Stimulated activated CD4-positive, alpha-beta T cell treated with anti-CD3 and anti-CD28 coated beads, Interleukin-12 subunit alpha, Interleukin-12 subunit beta, amount 100 ng/mL, for 4 hours (primary cell): ENCODE data around the gene AMPH.
A peak's percentile ranks its signal among the peaks of the same experiment; 100 is the strongest.
"Not testable (repeated sequence)": the region's sequence is repeated elsewhere in the genome, so short reads cannot be mapped to it uniquely, and the experiment has no call there.

Experiments
- DNase-seq: peaks from one replicate; pipeline ENCODE4 v3.0.0-alpha.2; 2020

The AMPH gene

DNA sequence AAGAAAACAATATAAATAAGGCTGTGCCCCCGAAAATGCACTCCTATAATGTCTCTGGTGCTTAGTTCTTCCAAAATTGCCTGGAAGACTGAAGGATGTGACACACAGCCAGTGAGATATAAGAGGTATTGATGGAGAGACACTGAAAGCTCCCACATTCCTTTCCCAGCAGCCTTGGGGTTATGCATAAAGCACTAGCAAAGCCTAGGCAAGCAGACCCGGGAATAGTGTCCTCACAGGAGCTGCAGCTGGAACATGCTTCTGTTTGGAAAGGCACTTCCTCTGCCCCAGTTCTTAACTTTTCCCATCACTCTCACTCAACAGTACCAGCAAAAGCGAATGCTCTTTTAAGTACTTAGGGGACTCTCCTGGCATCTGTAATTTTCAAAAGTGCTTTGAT lies 178.0 kb downstream of the AMPH start:
- no peak for DNase-seq

DNA sequence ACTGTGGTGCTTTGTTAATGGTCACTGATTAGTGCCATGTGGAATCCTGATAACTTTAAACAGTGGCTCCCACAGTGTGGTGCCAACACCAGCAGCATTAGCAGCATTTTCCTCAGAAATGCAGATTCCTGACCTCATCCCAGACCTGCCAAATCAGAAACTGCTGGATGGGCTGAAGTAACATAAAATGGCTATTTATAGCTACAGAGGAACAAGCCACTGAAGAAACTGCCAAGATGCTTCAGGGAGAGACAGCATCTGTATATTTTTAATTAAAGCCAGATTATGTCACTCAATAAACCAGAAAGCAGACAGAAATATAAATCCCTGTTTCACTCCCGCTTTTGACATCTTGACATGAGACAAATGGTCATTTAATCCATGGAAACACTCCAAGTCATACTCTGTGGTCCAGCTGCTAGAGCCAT lies 178.5 kb downstream of the AMPH start:
- DNase-seq = no peak

DNA sequence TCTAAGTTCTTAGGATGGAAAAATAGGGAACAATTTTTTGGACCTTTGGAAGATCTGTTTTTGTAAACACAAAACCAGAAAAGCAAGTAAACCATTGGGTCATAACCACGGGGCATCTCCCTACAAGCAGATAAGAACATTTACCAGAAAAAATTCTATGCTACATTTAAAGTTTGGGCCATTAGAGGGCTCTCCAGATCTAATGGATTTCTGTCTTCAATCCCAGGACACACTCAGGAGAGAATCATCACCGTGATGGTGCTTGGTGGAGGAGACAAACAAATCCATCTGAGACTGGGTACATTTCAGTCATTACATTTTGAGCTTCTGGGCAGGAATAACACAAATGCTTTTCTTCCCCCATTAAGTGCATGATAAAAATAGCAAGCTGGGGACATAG lies 179.3 kb downstream of the AMPH start:
- no peak for DNase-seq

DNA sequence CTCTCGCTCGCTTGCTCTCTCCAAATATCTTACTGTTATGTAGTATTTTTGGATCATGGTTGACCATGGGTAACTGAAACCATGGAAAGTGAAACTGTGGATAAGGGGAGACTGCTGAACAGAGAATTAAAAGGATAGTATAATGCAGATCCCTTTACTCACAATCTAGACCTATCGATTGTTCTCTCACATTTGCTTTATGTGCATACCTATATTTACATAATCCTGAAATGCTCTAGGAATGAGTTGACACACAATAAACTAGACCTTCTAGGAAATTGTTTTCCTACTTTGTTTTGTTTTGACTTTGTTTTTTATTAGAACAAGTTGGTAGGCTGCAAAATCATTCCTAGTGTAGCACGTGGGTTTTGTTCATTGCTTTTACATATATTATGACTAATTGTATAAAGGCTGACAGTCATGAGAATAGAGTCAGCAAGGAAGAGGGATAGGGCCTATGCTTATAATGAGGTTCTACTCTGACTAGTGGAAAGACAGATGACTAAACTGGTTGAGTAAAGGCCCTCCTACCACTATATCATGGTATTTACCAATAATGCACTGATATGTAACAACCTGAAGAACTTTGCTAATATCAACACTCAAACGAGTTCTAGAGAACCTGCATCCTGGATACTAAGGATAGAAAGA lies 182.5 kb downstream of the AMPH start:
- no peak for DNase-seq

DNA sequence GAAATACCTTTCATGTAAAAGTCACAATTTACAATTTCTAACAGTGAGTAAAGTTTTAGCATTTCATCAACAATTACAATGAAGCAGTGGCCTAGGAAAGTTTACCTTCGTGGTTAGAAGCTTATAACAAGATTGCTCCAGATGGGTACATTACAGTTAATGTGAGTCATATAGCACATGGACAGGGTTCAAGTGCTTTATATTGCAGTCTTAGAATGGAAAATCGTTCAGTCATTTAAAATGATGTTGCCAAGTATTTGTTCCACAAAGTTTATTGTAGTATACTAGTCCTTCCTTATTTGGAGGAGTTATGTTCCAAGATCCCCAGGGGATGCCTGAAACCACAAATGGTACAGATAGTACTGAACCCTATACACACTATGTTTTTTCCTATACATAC lies 183.1 kb downstream of the AMPH start:
- DNase-seq = no peak

DNA sequence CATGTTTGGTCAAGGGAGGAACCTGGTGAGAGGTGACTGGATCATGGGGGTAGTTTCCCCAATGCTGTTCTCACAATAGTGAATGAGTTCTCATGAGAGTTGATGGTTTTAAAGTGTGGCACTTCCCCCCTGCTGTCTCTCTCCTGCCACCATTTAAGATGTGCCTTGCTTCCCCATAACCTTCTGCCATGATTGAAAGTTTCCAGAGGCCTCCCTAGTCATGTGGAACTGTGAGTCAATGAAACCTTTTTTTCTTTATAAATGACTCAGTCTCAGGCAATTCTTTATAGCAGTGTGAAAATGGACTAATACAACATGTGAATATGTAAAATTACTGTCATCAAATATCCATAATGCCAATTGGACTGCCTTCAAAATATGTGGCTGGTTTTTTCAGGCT lies 192.2 kb downstream of the AMPH start:
- DNase-seq = no peak

DNA sequence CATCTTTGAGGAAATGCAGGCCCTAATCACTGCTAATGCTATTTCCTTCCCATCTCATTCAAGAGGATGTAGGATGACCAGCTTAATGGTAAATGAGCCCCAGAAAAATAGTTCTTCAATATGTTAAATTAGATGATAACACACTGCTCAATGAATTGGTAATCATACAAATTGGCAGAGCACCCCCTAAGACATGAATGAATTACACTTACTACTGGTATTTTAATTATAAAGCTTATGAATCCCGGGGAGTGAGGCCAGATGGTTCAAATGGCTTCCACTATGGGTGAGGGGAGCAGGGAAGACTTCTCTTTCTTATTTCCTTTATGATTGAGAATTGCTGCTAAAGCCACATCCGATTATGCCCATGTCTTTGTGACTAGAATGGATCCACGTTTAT lies 198.5 kb downstream of the AMPH start:
- no peak for DNase-seq

DNA sequence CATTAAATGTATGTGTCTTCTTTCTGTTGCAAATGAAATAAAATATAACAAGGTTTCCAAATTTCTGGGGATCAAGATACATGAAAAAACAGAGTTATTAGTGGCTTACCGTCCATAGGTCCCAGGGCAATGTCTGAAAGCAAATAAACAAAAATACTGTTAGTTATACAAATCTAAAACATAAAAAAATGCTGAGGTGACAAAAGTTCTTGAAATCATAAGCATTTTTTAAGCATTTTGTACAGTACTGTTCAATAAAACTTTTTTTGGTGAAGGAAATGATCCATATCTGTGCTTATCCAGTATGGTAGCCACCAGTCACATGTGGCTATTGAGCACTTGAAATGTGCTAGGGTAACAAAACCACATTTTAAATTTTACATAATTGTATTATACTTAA lies 199.1 kb downstream of the AMPH start:
- DNase-seq = no peak

DNA sequence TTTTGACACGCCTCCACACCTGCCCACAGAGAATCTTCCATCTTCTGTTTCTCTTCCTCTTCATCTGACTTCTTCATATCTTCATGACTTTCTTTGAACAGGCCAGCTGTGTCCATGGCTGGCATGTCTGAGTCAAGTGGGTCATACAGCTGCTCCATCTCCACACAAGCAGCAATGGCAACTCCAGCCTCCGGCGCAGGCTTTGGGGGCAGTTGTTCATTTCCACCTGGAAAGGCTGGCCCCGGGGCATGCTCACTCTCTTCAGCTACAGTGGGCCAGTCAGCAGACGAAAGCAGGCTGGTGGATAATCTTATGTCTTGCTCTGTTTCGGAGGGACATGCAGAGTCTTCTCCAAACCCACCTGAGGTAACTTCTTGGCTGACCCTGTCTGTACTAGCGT lies 202.1 kb downstream of the AMPH start:
- no peak for DNase-seq

DNA sequence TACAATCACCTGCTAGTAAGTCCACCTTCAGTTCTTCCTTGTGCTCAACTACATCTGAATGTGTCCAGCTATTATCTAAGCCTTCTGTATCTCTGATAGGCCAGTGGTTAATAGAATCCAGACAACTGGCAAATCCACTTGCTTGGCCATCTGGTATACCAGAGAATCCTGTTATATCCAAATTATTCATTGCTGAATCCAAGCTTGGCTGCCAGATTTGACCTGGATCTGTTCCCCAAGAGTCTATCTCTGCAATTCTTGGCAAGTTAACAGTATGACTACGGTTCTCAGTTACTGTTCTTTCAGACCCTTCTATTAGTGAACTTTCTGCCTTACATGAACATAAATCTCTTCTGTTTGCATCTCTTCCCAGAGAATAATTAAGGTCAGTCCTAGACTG lies 203.1 kb downstream of the AMPH start:
- DNase-seq = no peak

DNA sequence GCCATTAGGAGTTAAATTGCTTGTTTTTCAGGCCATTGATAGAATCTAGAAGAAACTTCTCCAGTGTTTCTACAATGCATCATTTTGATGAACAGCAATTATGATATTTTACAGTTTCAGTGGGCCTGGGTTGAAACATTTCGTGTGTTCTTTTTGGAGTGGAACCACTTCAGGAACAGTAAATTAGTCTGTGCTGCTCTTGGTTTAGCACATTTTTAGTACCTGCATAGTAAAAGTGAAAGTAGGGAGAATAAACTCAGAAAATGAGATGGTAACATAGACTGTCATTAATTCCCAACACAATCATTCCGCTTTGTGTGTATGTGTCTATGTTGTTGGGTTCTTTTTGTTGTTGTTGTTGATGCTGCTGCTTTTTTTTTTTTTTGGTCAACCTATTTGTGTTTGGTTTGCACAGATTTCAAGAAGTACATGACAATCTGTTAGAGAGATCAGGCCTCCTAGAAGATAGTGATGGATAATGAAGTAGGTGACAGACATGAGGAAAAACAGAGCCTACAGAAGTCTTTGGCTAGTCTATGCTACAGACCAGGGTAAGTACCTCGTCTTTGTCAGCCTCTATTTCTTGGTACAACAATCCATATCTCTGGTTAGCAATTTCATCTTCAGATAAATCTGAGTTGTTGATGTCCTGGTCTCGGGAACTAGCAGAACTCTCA lies 203.8 kb downstream of the AMPH start:
- DNase-seq = no peak

DNA sequence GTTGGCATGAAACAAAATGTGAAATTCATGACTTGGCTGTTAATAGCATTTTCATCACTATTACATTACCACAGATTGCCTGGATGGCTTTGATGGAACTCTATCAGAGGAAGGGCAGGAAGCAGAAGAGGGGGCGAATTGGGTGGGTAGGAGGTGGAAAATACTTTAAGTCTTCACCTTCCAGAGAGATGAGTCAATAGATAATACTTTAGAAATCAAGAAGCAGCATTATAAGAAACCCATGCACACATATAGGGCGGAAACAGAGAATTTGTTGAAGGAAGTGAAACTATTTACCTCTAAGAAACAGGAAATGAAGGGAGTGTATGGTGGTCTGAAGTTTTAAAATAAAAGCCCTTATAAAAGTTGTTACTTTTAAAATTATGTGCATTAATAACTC lies 205.7 kb downstream of the AMPH start:
- no peak for DNase-seq

DNA sequence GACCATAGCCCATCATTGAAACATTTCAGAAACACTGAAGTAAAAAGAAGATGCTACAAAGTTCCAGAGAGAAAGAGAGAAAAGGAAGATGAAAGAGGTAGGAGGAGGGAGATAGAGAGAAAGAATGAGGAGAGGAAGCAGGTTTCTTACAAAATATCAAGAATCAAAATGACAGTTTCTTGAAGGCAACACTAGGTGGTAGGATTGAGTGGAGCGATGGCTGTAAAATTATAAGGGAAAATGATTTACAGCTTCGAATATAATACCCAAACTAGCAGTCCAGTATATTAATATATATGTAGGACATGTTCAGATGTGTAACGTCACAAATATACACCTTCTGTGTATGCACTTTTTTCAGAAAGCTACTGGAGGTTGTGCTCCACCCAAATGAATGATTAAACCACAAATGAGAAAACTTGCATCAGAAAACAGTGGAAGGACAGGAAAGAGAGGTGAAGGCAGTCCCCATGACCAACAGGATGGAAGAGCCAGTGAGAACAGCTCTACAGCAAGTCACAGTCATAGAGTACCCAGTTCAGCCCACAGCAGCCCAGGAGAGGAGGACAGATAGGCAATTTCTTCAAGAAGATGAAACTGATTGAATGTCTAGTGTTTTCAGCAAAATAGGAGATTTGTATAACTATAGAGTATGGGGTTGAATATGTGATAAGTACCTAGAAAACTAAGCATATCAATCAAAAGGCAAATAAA lies 206.3 kb downstream of the AMPH start:
- no peak for DNase-seq

DNA sequence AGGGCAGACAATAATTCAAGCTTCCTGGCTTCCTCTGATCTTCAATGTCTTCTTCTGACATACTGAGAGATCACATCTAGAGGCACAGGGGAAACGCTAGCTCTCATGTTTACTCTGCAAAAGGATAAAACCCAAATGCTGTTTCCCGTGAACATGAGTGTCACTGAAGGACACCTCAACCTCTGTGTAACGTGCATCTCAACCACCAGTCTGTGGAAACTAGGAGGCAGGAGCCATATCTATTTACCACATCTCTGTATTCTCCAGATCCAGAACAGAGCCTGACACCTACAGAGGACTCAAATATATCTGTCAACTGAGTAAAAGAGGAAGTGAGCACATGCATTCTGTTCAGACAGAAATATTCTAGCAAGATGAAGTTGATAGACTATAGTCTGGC lies 217.4 kb downstream of the AMPH start:
- no peak for DNase-seq

DNA sequence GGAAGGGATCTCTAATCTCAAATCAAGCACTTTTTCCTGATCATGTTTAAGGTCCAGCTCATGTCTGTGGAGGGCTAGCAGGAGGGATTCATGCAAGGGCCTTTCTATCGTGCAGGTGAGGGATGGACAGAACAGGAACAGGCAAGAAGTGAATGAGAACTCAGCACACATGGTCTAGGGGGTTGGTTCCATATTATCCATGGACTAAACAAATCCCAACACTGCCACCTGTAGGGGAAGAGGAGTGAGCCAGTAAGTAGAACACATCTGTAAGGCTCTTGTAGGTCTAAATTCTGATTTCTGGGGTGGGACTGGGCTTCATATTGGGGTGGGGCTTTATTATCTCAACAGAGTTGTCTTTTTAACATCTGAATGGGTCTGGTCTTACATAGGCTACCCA lies 219.8 kb downstream of the AMPH start:
- no peak for DNase-seq

DNA sequence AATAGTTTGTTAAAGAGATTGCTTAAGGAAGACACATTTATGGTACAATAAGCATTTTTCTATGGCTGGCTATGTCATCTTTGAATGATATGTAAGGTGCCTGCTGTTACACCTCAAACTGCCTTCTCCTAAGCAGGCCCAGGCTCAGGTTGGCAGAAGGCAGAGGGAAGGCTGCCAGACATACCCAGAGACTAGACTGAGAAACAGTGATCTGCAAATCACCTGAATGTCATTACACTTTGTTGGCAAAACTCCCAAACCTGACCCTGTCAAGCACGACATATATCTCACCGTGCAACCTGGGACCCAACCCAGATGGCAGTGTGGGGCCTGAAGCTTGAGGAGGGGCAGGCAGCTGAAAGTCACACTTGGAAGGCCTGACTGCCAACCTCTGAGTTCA lies 221.1 kb downstream of the AMPH start:
- no peak for DNase-seq

DNA sequence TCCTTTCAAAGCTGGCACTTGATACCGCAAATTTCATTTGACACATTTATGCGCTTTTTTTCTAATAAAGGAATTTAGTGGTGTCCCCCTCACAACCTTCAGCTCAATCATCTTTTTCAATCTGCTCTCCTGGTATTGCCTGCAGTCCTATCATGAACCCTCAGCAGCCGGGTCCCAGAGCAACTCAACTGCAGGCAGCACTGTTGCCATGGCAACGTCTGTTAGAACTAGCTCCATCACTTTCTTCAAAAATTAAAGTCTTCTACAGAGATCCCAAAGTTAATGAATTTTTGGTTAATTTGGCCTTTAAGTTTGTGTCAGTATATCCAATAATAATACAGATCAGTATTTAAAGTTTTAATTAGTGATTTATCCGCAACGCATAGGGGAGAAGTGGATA lies 221.6 kb downstream of the AMPH start:
- no peak for DNase-seq

DNA sequence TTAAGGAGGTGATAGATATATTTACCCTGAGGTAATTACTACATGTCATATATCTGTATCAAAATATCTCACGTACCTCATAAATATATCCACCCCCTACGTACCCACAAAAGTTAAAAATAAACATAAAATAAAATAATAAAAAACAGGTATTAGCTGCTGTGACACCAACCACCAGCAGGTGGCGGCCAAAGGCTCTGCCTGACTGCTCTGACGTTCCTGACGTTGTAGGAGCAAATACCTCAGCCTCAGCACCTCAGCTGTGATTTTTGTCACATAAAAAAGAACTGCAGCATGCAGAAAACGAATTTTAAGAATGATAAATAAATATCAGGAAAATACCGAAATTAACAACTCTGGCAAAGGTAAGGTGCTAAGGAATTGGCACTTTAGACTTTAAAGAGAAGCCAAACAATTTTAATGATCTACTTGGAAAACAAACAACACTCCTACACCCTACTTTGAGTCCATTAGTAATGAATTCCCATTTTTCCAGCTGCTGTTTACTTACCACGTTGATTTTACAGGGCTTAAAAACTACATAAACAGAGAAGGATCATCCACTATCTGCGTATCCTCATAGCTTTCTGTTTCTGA lies 232.3 kb downstream of the AMPH start:
- DNase-seq = peak; percentile 61

DNA sequence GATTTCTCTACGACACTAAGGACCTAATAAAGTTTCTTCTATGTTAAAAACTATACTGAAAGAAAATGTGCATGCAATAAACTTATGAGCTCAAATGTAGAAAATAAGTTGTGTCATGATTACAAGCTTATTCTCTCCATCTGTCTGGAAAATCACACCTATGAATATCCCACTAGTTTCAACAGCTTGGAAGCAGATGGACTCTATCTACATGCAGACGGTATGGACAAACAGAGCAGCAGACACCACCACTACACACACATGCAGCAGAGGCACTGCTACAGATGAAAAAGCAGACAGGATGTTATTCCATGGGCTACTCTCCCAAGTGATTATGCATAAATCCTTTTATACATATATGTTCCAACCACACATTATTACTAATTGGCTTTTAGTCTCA lies 234.3 kb downstream of the AMPH start:
- no peak for DNase-seq

DNA sequence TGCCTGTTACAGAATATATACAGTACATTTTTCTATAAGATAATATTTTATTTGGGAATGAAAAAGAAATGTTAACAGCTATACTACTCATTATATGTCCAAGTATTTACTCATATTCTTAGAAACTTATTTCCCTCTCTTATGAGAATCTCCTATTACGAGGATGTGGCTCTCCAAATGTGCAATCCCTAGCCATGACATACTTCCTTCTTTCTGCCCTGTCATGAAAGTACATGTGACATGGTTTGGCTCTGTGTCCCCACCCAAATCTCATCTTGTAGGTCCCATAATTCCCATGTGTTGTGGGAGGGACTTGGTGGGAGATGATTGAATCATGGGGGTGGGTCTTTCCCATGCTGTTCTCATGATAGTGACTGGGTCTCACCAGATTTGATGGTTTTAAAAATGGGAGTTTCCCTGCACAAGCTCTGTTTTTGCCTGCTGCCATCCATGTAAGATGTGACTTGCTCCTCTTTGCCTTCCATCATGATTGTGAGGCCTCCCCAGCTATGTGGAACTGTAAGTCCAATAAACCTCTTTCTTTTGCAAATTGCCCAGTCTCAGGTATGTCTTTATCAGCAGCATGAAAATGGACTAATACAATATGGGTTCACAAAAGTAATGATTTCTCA lies 235.1 kb downstream of the AMPH start:
- DNase-seq = not testable (repeated sequence)

DNA sequence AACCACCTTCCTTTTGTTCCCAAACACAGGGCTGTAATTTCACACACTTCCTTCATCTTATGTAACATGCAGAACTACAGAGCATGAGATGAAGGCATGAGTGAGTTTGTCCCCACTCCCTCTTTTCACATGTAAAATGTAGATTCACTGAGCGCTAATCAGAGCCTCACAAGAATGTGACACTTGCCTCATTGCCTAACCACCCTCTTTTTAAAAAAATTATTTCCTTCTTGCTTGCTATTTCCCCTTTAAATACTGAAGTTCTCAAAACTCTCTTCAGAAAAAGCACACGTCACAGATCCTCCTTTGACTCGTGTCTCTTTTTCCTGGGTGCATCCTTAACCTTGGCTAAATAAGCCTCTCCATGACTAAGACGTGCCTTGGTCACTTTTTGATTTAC lies 236.5 kb downstream of the AMPH start:
- DNase-seq = no peak

DNA sequence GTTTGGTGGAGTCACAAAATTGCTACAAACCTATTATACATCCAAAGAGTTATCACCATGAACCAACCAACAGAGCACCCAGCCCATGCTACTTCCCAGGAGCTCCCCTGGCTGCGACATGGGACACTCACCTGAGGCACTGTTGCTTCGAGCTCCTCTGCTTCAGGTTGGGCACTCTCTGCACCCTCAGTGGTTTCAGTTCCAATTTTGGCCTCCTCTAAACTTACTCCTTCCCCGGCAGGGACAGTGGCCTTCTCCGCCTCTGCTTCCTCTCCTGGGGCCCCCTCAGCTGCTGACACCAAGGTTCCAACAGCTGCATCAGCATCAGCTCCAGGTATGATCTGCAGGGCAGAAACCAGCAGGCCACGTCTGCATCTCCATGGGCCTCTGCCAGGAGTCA lies 237.3 kb downstream of the AMPH start:
- no peak for DNase-seq

DNA sequence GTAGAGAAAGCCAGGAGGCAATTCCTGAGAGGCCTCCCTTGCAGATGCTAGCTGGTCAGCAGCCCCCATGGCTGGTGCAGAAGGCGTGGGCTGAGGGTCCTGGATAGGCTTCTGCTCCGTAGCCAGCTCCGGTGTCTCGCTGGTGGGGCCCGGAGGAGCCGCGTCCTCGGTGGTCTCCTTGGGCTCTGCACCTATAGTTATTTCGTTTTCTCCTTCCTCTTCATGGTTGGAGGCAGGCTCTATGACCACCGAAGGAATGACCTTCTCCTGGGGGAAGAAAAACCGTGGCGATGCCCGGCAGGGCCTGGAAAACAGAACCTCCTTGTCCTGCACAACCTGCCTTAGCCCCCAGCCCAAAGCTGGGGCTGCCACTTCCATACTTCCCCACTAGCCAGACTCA lies 239.4 kb downstream of the AMPH start:
- DNase-seq = no peak

DNA sequence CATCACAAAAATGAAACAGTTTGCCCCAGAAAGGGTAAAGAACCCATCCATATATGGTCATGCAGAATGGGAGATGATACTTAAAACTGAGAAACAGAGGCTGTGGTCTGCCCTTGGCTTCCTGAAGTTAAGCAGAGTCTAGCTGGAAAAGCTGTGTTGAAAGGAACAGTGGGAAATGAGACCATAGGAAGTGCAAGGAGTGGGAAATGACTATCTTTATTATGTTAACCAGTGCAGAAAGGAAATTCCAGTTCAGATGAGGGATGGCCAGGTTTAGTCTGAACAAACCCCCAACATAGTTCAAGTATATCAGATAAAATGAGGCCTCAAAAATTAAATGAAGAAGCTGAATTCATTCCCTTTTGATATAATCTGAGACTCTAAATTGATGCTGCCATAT lies 245.5 kb downstream of the AMPH start:
- DNase-seq = no peak
